ENCODE data around the gene FAAP20. TPM values are rescaled to one million over a fixed set of nuclear protein-coding genes. Genes with fewer than 3 reads are reported as not detected.

The FAAP20 gene
- total and polyA plus RNA-seq, 2 of the 8 experiments (the other 6 are each of a cell fraction or from before 2014, with no cell fraction given) = 58.4 to 99.8 TPM

- TF ChIP-seq TCF12 (IDR thresholded peaks at IDR 0.05; ENCODE audit: low read depth, low read length) (no peak), TAF1 (IDR thresholded peaks at IDR 0.05; ENCODE audit: low read depth, low read length) (no peak), SRF (IDR thresholded peaks at IDR 0.05; ENCODE audit: low read depth, low read length) (no peak), RXRA (IDR thresholded peaks at IDR 0.05; ENCODE audit: insufficient read depth, low read depth, low read length) (no peak)
Measured at GRCh38 chr1:2186901-2187300, 7.7 kb downstream of the FAAP20 start (continued).

All from H1 (cell line).